Measurements from ENCODE around the gene CASQ1. TPM values are rescaled to one million over a fixed set of nuclear protein-coding genes. Genes with fewer than 3 reads are reported as not detected.

Gene CASQ1
- total RNA-seq, 4 donors from 2014 or later, result 0.44 to 0.75 TPM; not detected in 2

- no peak for TF ChIP-seq CTCF (IDR thresholded peaks at IDR 0.05; ENCODE audit: low read depth)
These were observed 1.9 kb downstream of the CASQ1 start for GRCh38 chr1:160192234-160192633.

GRCh38 chr1:160193091-160193819 is 2.9 kb downstream of the CASQ1 start:
- no peak for TF ChIP-seq CTCF (IDR thresholded peaks at IDR 0.05; ENCODE audit: low read depth)

GRCh38 chr1:160193832-160194736 is 3.7 kb downstream of the CASQ1 start:
- no peak for TF ChIP-seq CTCF (IDR thresholded peaks at IDR 0.05; ENCODE audit: low read depth)

GRCh38 chr1:160194737-160195059 is 4.3 kb downstream of the CASQ1 start:
- no peak for TF ChIP-seq CTCF (IDR thresholded peaks at IDR 0.05; ENCODE audit: low read depth)

- TF ChIP-seq CTCF (IDR thresholded peaks at IDR 0.05; ENCODE audit: low read depth), result no peak
These were observed 5.8 kb downstream of the CASQ1 start for GRCh38 chr1:160196143-160196542.

- no peak for TF ChIP-seq CTCF (IDR thresholded peaks at IDR 0.05; ENCODE audit: low read depth)
These were observed 6.9 kb downstream of the CASQ1 start for GRCh38 chr1:160197231-160197630.

GRCh38 chr1:160200786-160201185 is 10.4 kb downstream of the CASQ1 start:
- TF ChIP-seq CTCF (IDR thresholded peaks at IDR 0.05; ENCODE audit: low read depth), result no peak
